Mucosa of gallbladder (tissue), 1 donor: ENCODE results near the gene SH3BGRL2. TPM values are rescaled to one million over a fixed set of nuclear protein-coding genes. Genes with fewer than 3 reads are reported as not detected.
"Not testable (repeated sequence)": the region's sequence is repeated elsewhere in the genome, so short reads cannot be mapped to it uniquely, and the experiment has no call there.

Source experiments
- DNase-seq: peaks from one replicate; pipeline ENCODE4 v3.0.0-alpha.2; 2020; ENCODE audit warnings: low spot score
- total RNA-seq: library from RNA; stranded (reverse); gene quantifications from one replicate; pipeline ENCODE4 v1.2.1, GENCODE V29; 2021
- donor health status: DM: no; HTN: no; CAD: no.

Gene SH3BGRL2
- total RNA-seq, 1 donor from 2014 or later: 64.3 TPM

DNA sequence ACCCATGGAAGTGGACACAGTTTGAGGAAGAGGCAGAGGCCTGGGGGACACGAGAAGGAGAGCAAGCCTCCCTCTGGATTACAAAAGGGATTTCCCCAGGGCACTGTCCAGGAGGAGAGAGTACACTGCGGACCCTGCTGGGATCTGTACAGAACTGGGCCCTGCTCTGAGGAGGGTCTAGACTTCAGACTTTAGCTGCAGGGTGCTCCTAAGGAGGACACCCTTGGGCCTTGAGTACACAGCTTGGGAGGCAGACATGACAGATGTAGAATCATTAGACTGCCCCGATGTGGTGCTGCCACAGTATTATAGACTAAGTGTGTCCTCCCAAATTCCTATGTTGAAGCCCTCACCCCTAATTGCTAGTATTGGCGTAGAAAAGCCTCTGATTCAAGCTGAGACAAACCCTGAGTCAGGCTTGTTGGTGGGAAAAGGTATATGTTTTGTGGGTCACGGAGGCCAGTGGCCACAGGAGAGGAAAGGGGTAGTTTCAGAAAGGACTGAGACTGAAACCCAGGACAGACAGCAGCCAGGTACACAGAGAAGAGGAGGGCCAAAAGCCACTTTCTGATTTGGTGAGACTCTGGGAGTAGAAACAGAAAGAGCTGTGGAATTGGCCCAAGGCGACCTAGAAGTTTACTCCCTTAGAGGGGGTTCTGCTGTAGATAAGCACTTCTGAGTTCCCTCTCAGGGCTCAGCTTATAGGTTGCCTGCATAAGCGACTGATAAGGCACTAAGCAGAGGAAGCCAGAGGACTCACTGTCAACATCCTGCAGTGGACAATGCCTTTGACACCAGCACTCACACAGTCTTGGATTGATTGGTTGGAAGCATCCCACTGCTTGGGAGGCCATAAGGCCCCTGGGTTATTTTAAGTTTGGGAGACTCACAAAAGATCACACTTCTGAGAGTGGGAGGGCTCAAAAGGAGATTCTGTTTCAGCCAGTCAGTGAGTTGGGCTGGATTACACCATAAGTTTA, 16.5 kb upstream of the SH3BGRL2 start:
- DNase-seq: no peak

DNA sequence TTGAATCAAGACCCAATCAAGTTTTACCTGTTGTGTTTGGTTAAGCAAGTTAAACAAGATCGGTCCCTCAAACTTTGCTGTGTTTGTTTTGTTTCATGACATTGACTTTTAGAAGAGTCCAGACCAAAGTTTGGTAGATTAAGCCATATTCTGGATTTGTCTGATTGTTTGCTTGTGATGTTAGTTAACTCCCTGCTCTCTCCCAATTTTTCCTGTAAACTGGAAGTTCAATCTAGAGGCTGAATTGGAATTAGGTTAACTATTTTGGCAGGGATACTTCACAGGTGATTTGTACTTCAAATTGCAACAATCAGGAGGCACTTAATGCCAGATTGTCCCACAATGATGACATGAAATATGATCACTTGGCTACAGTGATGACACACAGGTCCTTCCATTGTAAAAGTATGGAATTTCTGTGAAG, 13.6 kb upstream of the SH3BGRL2 start:
- no peak for DNase-seq

DNA sequence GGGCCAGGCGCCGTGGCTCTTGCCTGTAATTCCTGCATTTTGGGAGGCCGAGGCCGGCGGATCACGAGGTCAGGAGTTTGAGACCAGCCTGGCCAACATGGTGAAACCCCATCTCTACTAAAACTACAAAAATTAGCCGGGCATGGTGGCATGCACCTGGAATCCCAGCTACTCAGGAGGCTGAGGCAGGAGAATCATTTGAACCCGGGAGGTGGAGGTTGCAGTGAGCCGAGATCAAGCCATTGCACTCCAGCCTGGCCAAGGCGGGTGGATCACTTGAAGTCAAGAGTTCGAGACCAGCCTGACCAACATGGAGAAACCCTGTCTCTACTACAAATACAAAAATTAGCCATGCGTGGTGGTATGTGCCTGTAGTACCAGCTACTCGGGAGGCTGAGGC, 12.7 kb upstream of the SH3BGRL2 start:
- not testable (repeated sequence) for DNase-seq

DNA sequence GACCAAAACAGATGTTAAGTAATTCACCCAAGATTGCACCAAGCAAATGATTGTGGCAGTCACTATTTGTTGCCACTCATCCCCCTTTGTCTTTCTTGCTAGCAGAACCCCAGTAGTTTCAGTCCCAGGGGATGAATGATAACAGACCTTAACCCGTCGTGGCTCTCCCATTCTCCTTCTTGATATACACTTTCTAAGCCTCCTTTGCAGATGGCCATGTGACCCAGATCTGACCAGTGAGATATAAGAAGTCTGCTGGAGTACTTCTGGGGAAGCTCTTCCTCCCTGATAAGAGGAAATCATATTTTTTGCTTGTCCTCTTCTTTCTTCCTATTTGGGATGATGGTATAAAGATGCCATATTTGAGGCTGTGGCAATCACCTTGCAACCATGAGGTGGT, 9.6 kb upstream of the SH3BGRL2 start:
- no peak for DNase-seq

DNA sequence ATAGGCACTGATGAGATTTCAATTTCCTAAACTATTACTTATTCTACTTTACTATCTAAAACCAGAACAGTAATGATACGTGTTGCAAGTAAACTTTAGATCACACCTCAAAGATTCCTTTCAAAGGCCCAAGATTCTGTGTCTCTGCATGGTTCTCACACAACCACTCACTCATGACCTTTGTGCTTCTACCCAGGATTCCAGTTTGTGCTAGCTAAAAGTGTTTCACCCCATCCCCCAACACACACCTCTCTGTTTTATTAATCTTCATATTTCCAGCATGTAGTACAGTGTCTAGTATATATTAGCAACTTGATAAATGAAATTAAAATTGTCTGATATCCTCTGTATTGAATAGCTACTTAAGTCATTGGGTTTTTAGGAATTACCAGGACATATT, 8.8 kb upstream of the SH3BGRL2 start:
- no peak for DNase-seq

DNA sequence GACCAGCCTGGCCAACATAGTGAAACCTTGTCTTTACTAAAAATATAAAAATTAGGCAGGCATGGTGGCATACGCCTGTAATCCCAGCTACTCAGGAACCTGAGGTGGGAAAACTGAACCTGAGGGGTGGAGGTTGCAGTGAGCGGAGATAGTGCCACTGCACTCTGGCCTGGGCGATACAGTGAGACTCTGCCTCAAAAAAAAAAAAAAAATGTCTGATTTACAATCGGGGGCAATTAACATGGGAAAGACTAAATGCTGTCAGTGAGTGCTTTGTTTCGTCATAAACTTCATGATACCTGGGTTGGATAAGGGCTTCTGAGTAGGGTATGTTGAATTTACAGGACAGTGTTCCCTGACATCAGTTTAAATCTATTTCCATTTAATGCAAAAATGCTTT, 8.0 kb upstream of the SH3BGRL2 start:
- DNase-seq: no peak

DNA sequence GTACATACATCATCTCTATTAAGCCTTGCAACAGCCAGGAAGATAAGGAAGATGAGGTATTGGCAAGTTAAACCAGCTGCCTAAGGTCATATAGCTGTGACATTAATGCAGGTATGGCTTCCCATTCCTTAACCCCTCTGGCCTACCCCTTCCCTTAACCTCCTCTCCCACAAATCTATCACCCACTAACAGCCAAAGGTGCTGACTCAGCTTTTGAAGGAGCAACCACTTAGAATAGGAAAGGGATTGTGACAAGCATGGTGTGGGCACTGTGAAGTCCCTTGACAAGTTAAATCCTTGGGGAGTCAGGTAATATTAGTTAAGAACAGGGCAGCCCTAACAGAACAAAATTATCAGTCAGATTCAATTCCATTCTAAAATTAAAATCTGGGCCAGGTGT, 5.4 kb upstream of the SH3BGRL2 start:
- DNase-seq: no peak

DNA sequence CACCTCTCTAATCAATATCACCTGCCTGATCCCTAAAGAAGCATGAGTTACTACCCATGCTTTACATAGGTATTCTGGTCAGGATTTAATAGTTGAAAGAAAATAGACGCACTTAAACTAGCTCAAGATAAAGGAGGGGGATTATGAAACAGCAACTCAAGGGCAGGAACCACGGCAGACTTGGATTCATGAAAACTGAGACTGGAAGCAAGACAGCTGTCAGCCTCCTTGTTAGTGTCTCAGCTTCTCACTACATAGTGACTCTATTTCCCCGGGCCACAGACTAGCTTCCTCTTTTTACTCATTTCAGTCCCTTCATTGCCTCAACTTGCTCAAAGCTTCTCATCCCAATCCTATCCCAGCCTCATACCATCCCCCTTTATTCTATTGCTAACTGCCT, 4.3 kb upstream of the SH3BGRL2 start:
- no peak for DNase-seq

DNA sequence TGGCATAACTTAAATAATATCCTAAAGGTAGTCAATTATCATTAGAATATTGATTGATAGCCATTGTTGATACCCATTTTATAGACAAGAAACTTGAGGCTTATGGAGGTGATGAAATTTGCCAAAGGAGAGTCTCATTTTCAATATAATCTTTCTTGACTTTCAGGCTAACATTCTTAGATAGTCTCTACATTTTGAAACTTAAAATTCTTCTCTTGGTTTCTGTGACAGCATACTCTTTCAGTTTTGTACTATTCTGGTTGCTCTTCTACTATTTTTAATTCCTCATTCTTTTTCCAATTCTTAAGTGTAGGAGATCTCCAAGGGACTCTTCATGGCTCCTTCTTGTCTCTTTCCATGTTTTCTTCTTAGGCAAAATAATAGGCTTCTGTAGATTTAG, 3.7 kb upstream of the SH3BGRL2 start:
- DNase-seq: no peak

DNA sequence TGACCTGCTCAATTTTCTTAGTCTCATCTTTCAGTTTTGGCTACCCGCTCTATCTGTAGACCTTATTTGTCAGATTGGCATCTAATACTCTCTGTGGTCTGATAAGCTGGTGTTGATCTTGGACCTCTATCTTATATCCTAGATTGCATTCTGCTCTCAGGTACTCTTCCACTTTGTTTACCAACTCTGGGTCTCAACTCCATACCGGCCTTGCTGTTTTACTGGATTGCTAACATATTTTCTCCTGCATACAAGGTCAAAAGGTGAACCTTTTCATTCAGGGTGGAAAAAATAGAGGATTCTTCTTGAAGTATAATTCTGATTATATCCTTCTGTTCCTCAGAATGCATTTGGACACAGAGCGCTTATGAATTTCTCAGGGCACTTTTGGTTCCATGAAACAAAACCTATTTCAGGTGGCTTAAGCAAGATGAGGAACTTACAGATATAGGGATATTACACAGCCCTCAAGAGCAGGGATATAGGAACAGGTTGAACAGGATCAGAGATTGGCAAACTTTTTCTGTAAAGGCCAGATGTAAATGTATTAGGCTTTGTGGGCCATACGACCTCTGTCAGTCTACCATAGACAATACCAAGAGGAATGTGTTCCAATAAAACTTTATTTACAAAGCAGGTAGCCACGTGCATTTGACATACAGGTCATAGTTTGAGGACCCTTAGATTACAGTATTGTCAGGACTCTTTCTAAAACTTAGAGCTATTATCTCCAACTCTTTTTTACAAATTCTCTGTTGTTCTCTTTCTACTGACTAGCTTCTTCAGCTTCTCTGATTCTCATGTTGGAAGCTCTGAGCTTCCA, 2.5 kb upstream of the SH3BGRL2 start:
- no peak for DNase-seq

DNA sequence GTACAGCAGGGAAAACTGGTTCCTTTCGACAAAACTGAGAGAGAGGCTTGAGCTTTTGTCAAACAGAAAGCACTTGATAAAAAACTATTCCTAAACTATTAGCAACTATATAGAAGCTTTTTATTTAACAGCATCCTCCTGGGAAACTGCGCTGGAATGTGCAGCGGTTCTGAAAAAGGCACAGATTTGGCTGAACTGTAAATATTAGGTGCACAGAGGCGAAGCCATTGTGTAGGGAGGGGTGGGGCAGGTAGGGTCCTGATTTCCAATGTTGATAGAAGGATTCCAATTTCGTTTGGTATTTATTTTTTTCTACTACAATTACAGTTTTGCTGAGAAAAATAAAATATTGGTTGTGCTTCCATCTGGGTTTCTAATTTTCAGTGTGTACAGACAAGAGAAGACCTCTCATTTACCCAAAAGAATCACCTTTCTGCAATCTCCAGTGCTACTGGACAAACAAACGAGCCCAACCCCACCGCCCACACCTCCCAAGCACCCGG, 698 bp upstream of the SH3BGRL2 start:
- no peak for DNase-seq

DNA sequence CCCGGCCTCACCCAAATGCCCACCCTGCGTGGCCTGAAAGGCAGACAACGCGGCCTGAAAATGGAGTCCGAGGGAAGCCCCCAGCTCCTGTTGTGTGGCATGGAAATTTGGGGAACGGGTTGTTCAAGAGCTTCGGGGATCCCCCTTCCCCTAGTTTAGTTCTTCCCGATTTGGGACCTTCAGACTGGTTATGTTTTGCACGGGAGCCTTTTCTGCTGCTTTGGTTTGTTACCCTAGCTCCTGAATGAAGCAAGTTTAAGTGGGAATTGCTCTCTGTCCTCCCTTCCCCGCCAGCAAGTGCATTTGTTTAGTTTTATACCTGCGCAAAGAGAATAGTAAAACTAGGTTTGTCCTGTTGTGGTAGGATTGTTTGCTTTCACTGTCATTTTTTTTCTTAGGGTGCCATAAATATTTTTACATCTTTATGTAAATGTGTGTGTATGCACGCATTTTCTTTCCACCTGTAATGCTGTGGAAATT, 604 bp downstream of the SH3BGRL2 start:
- no peak for DNase-seq

DNA sequence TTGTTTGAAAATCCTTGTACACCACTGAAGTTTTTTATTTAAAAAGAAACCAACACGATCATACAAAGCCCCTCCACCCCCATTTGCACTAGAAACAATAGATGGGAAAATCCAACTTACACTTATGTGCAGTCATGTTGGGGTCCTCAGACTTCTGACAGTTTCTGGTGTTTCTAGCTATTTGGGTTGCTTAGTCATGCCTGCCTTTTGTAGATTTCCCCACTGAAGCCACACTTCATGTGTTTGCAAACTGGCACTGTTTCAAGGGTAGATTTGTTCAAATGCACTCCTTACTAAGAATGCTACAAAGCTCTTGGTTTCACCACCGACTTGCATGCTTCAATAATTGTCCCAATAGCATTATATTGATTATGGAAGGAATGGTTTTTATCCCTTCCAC, 1.5 kb downstream of the SH3BGRL2 start:
- DNase-seq: no peak

DNA sequence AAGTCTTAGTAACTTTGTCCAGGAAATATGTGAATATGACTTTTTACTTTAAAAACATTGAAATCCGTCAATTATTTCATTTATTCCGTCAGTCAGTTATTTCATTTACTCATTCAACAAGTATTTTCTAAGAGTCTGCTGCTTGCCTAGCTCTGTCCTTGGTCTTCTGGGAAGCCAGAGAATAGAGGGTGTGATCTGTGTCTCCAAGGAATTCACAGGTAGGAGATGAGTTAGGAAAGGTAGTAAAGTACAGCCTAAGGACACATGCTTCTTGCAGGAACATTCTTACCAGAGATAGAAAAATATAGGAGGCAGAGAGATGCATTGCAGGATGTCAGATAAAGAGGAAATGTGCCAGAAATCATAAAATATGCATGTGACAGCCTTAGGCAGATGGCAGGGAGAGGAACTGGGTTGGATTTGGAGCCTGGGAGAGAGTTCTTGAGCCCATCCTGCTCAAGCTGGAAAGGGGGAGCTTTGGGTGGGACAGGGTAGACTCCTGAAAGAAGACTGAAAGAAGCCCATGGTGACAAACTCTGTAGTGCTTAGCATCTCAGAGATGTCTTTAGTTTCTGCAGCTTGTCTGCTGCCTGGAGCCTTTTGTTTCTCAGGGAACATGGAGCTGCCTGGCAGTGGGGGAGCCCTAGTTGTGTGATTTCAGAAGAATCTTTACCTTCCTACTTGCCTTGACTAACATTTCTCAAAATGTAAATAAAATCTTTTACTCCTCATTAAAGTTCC, 3.5 kb downstream of the SH3BGRL2 start:
- no peak for DNase-seq

DNA sequence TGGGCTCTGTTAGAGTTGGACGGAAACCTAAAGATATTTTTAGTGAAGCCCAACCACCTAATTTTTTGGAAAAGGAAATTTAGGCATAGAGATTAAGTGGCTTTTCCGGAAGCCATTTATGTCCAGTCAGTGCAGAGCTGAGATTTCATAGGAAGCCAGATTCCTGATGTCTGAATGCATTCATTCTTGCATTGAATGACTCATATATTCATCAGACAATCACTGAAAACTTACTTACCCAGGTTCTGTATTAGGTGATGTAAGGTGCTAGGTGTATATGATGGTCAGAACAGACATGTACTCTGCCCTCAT, 4.1 kb downstream of the SH3BGRL2 start:
- no peak for DNase-seq

DNA sequence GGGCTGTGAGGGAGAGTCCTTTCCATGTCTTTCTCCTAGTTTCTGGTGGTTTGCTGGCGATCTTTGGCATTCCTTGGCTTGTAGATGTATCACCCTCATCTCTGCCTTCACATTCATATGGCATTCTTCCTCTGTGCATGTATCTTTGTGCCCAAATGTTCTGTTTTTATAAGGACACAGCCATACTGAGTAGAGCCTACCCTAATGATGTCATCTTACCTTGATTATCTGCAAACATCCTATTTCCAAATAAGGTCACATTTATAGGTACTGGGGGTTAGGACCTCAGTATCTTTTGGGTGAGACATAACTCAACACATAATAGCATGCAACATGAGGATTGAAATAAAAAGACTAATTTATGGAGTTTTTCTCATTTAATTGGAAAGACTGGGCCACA, 5.5 kb downstream of the SH3BGRL2 start:
- DNase-seq: no peak

DNA sequence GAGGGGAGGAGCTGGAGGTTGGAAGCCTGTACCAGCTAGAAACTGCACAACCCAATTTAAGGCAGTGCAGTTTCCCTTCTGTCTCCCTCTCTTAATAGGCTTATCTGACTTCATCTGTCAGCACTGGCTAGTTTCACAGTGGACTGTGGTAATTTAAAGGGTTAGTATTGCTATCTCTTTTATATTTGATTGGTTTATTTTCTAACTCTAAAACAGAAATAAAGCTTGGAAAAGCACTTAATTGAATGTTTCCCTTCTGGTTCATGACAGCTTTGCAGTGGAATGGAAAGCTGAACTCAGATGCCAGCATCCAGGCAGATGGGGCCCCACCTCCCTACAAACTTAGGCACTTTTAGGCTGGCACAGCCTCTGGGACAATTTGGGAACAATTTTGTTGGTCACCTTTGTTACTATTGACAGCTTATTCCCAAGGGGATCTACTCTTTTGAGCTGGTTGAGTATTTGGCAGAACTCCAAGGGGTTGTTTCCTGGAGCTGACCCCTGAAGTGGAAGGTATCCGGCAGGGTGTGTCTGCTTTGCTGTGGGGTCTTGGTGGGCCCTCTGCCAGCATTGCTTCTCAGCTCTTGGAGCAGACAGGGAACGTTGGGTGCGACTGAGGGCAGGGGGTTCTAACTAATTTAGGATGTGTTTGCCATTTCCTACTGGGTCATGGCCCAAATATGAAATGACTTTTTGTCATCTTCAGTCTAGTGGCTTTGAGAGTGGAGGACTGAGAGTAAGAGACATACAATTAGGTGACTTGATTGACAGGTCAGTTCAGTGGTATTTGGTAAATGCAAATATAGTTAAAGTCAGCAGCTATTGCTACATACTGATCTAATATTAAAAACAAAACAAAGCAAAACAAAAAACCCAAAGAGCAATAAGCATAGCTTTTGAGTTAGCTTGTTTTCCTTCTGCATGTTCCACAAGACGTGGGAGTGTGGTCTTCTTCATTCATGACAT, 9.3 kb downstream of the SH3BGRL2 start:
- DNase-seq: no peak

DNA sequence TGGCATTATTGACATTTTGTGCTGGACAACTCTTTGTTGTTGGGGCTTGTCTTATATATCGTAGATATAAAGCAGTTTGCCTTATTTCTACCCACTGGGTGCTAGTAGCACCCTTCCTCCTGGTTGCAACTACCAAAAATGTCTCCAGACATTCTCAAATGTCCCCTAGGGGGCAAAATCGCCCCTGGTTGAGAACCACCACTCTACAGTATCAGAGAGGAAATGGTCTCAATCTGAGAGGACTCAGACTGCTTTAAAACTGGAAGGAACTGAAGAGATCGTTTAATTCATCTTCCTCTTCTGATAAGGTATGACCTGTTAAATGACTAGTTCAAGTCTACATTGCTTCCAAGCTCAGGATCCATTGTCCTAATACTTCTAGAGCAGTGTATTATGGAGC, 14.9 kb downstream of the SH3BGRL2 start:
- no peak for DNase-seq

DNA sequence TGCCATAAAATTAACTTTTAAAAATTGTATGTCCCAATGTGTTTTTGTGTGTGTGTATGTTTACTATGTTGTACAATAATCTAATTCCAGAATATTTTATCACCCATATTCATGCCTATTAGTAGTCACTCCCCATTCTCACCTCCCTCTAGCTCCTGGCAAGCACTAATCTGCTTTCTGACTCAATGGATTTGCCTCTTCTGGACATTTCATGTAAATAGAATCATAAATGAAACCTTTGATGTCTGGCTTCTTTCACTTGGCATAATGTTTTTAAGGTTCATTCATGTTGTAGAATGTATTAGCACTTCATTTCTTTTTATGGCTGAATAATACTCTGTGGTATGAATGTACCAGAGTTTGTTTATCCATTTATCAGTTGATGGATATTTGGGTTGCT, 15.4 kb downstream of the SH3BGRL2 start:
- DNase-seq: no peak

DNA sequence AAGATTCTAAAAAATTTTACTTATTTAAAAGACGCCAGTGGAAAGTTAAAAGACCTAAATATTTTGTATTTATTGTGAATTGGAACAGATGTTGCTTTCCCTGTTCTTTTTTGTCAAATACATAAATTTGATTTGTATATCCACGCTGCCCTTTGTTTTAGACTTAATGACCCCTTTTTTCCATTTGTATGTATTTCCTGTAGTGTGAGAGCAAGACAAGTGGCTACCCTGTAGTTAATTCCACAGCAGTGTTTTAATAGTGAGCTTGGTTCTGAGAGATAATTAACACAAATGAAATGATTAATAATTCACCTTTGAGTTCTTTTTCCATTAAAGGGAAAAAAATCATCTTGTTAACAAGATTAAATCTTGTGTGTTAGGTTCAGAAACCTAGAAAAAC, 16.6 kb downstream of the SH3BGRL2 start:
- DNase-seq: no peak

DNA sequence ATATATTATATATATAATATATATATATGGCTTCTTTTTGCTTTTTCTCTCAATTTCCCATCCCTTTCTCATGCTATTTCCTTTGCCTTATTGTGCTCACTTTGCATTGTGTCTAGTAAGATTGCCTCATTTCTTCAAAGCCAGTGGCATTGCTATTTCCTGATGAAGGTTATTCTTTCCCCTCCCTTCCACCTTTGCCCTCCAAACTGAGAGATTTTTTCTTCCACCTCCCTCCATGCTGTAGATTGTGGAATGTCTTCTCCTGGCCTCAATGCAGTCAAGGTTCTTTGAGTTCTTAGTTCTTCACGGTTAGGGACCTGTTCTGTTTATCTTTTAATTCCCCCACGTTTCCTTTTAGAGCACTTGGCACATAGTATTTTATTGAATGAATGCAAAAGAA, 17.2 kb downstream of the SH3BGRL2 start:
- no peak for DNase-seq
